Liver (tissue), 9 donors: ENCODE measurements around the gene GRXCR2. TPM values are rescaled to one million over a fixed set of nuclear protein-coding genes. Genes with fewer than 3 reads are reported as not detected.

Experiments used
- DNase-seq: peaks from one replicate; pipeline ENCODE4 v3.0.0-alpha.2; 2017; ENCODE audit warnings: low spot score
- H3K27ac ChIP-seq, 2 donors: one replicate each; pipeline ENCODE4 v1.7.0; 2013; ENCODE audit warnings: inconsistent platforms in 2 of 2, low read length in 2 of 2, control low read depth in 1 of 2, low read depth in 1 of 2, mild to moderate bottlenecking in 1 of 2
- H3K27me3 ChIP-seq, 4 donors: one replicate each; pipeline versions ENCODE4 v1.6.1 to v1.7.0; 2013; ENCODE audit warnings: low read length in 3 of 4, inconsistent platforms in 1 of 4, mild to moderate bottlenecking in 1 of 4, moderate library complexity in 1 of 4; ENCODE audit not compliant: control insufficient read depth in 4 of 4, insufficient read depth in 4 of 4
- H3K36me3 ChIP-seq, 4 donors: one replicate each; pipeline versions ENCODE4 v1.6.1 to v1.7.0; 2013; ENCODE audit warnings: low read length in 3 of 4, mild to moderate bottlenecking in 3 of 4, low read depth in 1 of 4, moderate library complexity in 1 of 4; ENCODE audit not compliant: control insufficient read depth in 4 of 4, insufficient read depth in 3 of 4
- H3K4me1 ChIP-seq, 4 donors: one replicate each; pipeline versions ENCODE4 v1.6.1 to v1.7.0; 2013; ENCODE audit warnings: low read length in 3 of 4, mild to moderate bottlenecking in 3 of 4, moderate library complexity in 1 of 4; ENCODE audit not compliant: control insufficient read depth in 4 of 4, insufficient read depth in 4 of 4
- H3K4me3 ChIP-seq, 3 donors: one replicate each; pipeline versions ENCODE4 v1.6.1 to v1.7.0; 2013; ENCODE audit warnings: low read length in 3 of 3, control low read depth in 1 of 3, low read depth in 1 of 3, mild to moderate bottlenecking in 1 of 3
- H3K9ac ChIP-seq, 2 donors: one replicate each; pipeline ENCODE4 v1.7.0; 2013; ENCODE audit warnings: low read length in 2 of 2, mild to moderate bottlenecking in 2 of 2, moderate library complexity in 2 of 2, control low read depth in 1 of 2, low read depth in 1 of 2
- H3K9me3 ChIP-seq, 4 donors: one replicate each; pipeline versions ENCODE4 v1.6.1 to v1.7.0; 2013; ENCODE audit warnings: low read length in 3 of 4; ENCODE audit not compliant: control insufficient read depth in 4 of 4
- EGR1 ChIP-seq, 2 donors: IDR thresholded peaks; 2 replicates each; pipeline ENCODE4 v1.6.1; 2016 to 2018; ENCODE audit warnings: antibody characterized with exemption in 2 of 2, low read depth in 2 of 2
- FOXA1 ChIP-seq: IDR thresholded peaks from 2 replicates; pipeline ENCODE4 v1.6.1; 2016; ENCODE audit warnings: antibody characterized with exemption
- FOXA2 ChIP-seq: IDR thresholded peaks from 2 replicates; pipeline ENCODE4 v1.6.1; 2016; ENCODE audit warnings: antibody characterized with exemption
- GABPA ChIP-seq, 2 donors: IDR thresholded peaks in 1 of 2; conservative IDR thresholded peaks in 1 of 2; 2 replicates each; pipeline ENCODE4 v1.6.1; 2016; ENCODE audit warnings: antibody characterized with exemption in 2 of 2, mild to moderate bottlenecking in 1 of 2, moderate library complexity in 1 of 2
- HNF4A ChIP-seq, 2 donors: conservative IDR thresholded peaks; 2 replicates each; pipeline ENCODE4 v1.6.1; 2016; ENCODE audit warnings: antibody characterized with exemption in 2 of 2, mild to moderate bottlenecking in 2 of 2
- HNF4G ChIP-seq: IDR thresholded peaks from 2 replicates; pipeline ENCODE4 v1.6.1; 2016; ENCODE audit warnings: antibody characterized with exemption
- JUND ChIP-seq, 2 donors: IDR thresholded peaks; 2 replicates each; pipeline ENCODE4 v1.6.1; 2016; ENCODE audit warnings: antibody characterized with exemption in 2 of 2
- NR2F2 ChIP-seq: IDR thresholded peaks from 2 replicates; pipeline ENCODE4 v1.6.1; 2016; ENCODE audit warnings: antibody characterized with exemption
- RAD21 ChIP-seq, 2 donors: IDR thresholded peaks; 2 replicates each; pipeline ENCODE4 v1.6.1; 2016; ENCODE audit warnings: antibody characterized with exemption in 2 of 2, mild to moderate bottlenecking in 2 of 2
- RXRA ChIP-seq, 2 donors: IDR thresholded peaks; 2 replicates each; pipeline ENCODE4 v1.6.1; 2017 to 2018; ENCODE audit warnings: antibody characterized with exemption in 2 of 2, mild to moderate bottlenecking in 1 of 2
- SP1 ChIP-seq: IDR thresholded peaks from 2 replicates; pipeline ENCODE4 v1.6.1; 2018; ENCODE audit warnings: antibody characterized with exemption, mild to moderate bottlenecking
- TAF1 ChIP-seq: conservative IDR thresholded peaks from 2 replicates; pipeline ENCODE4 v1.6.1; 2016; ENCODE audit warnings: antibody characterized with exemption, mild to moderate bottlenecking
- YY1 ChIP-seq: IDR thresholded peaks from 2 replicates; pipeline ENCODE4 v1.6.1; 2016; ENCODE audit warnings: antibody characterized with exemption, mild to moderate bottlenecking
- WGBS: extraction: QIAGEN DNeasy Blood & Tissue Kit; methylation state at CpG from one replicate; pipeline ENCODE4 v1.1.7; 2013; 5-methylcytosine and 5-hydroxymethylcytosine counted together
- polyA plus RNA-seq, 2 donors: library from polyadenylated mRNA; stranded (reverse) in 1 of 2; unstranded in 1 of 2; fragments of 200-250 nt in 1 of 2; fragments of >200 nt in 1 of 2; fragmentation: Nextera tagmentation in 1 of 2; extraction: Ambion mirVana in 1 of 2; gene quantifications; one replicate each; pipeline versions ENCODE4 v1.2.1 to v1.2.3, GENCODE V29; 2013 to 2015
- total RNA-seq, 2 donors: library from RNA; depleted of rRNA; stranded (reverse); fragments of >200 nt; gene quantifications; one replicate each; pipeline ENCODE4 v1.2.3, GENCODE V29; 2014
- TF ChIP-seq, protein P1 (sequence below): IDR thresholded peaks from 2 replicates; pipeline ENCODE4 v1.6.1; 2016; ENCODE audit warnings: antibody characterized with exemption, mild to moderate bottlenecking
- TF ChIP-seq, protein P2 (sequence below): fragments of 150-350 bp; IDR thresholded peaks from 2 replicates; pipeline ENCODE4 v1.5.1; 2017; ENCODE audit warnings: improper control_type of control experiment, low read depth, low read length; ENCODE audit not compliant: missing input control
- TF ChIP-seq, protein P3 (sequence below): IDR thresholded peaks from 2 replicates; pipeline ENCODE4 v1.6.1; 2016; ENCODE audit warnings: antibody characterized with exemption
- TF ChIP-seq, protein P4 (sequence below): IDR thresholded peaks from 2 replicates; pipeline ENCODE4 v1.6.1; 2016; ENCODE audit warnings: antibody characterized with exemption
- TF ChIP-seq, protein P5 (sequence below): IDR thresholded peaks from 2 replicates; pipeline ENCODE4 v1.6.1; 2016; ENCODE audit warnings: antibody characterized with exemption
- donor health status: healthy.
- donor health status: healthy.
- donor health status: healthy.
- donor health status: healthy.
- donor health status: healthy.

GRXCR2 gene
- total and polyA plus RNA-seq, 4 donors: not detected

DNA sequence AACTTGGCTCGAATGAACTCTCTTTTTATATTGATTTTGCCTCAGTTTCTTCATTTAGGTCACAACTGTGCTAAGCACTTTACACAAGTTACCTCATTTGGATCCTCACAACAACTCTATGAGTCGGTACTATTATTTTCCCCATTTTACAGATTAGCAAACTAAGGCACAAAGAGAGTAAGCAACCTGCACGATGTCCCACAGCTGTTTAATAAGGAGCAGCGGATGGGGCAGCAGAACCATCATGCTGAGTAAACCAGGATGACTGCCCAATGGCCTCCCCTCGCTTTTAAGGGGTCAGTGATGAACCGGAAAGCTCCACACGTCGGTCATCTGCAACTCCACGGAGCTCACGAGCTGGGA lies 38.3 kb downstream of the GRXCR2 start:
- DNase-seq: no peak
- Histone ChIP-seq H3K4me1 (peaks cover 0 to 33% (median 20%) of the 10 kb centered on the region in 4 donors), H3K27ac (no peak overlapping the region), H3K36me3 (no peaks in the 10 kb centered on the region), H3K27me3 (no peaks in the 10 kb centered on the region), H3K4me3 (peak overlapping the region; percentile 66 to 98 (median 95)), H3K9me3 (no peaks in the 10 kb centered on the region), H3K9ac (peak overlapping the region; percentile 61 to 70)
- TF ChIP-seq, protein P1, sequence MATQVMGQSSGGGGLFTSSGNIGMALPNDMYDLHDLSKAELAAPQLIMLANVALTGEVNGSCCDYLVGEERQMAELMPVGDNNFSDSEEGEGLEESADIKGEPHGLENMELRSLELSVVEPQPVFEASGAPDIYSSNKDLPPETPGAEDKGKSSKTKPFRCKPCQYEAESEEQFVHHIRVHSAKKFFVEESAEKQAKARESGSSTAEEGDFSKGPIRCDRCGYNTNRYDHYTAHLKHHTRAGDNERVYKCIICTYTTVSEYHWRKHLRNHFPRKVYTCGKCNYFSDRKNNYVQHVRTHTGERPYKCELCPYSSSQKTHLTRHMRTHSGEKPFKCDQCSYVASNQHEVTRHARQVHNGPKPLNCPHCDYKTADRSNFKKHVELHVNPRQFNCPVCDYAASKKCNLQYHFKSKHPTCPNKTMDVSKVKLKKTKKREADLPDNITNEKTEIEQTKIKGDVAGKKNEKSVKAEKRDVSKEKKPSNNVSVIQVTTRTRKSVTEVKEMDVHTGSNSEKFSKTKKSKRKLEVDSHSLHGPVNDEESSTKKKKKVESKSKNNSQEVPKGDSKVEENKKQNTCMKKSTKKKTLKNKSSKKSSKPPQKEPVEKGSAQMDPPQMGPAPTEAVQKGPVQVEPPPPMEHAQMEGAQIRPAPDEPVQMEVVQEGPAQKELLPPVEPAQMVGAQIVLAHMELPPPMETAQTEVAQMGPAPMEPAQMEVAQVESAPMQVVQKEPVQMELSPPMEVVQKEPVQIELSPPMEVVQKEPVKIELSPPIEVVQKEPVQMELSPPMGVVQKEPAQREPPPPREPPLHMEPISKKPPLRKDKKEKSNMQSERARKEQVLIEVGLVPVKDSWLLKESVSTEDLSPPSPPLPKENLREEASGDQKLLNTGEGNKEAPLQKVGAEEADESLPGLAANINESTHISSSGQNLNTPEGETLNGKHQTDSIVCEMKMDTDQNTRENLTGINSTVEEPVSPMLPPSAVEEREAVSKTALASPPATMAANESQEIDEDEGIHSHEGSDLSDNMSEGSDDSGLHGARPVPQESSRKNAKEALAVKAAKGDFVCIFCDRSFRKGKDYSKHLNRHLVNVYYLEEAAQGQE: no peak
- no peak for TF ChIP-seq FOXA1
- no peak for TF ChIP-seq RAD21 (IDR thresholded peaks at IDR 0.05)
- no peak for TF ChIP-seq SP1
- no peak for TF ChIP-seq EGR1 (IDR thresholded peaks at IDR 0.05; ENCODE audit: low read depth in 2 of 2)
- TF ChIP-seq, protein P2, sequence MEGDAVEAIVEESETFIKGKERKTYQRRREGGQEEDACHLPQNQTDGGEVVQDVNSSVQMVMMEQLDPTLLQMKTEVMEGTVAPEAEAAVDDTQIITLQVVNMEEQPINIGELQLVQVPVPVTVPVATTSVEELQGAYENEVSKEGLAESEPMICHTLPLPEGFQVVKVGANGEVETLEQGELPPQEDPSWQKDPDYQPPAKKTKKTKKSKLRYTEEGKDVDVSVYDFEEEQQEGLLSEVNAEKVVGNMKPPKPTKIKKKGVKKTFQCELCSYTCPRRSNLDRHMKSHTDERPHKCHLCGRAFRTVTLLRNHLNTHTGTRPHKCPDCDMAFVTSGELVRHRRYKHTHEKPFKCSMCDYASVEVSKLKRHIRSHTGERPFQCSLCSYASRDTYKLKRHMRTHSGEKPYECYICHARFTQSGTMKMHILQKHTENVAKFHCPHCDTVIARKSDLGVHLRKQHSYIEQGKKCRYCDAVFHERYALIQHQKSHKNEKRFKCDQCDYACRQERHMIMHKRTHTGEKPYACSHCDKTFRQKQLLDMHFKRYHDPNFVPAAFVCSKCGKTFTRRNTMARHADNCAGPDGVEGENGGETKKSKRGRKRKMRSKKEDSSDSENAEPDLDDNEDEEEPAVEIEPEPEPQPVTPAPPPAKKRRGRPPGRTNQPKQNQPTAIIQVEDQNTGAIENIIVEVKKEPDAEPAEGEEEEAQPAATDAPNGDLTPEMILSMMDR: no peak
- TF ChIP-seq, protein P3, sequence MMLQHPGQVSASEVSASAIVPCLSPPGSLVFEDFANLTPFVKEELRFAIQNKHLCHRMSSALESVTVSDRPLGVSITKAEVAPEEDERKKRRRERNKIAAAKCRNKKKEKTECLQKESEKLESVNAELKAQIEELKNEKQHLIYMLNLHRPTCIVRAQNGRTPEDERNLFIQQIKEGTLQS: no peak
- TF ChIP-seq HNF4G: no peak
- TF ChIP-seq NR2F2: no peak
- no peak for TF ChIP-seq RXRA (IDR thresholded peaks at IDR 0.05)
- TF ChIP-seq, protein P4, sequence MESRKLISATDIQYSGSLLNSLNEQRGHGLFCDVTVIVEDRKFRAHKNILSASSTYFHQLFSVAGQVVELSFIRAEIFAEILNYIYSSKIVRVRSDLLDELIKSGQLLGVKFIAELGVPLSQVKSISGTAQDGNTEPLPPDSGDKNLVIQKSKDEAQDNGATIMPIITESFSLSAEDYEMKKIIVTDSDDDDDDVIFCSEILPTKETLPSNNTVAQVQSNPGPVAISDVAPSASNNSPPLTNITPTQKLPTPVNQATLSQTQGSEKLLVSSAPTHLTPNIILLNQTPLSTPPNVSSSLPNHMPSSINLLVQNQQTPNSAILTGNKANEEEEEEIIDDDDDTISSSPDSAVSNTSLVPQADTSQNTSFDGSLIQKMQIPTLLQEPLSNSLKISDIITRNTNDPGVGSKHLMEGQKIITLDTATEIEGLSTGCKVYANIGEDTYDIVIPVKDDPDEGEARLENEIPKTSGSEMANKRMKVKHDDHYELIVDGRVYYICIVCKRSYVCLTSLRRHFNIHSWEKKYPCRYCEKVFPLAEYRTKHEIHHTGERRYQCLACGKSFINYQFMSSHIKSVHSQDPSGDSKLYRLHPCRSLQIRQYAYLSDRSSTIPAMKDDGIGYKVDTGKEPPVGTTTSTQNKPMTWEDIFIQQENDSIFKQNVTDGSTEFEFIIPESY: no peak
- TF ChIP-seq TAF1: no peak
- TF ChIP-seq, protein P5, sequence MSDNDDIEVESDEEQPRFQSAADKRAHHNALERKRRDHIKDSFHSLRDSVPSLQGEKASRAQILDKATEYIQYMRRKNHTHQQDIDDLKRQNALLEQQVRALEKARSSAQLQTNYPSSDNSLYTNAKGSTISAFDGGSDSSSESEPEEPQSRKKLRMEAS: no peak
- no peak for TF ChIP-seq GABPA (IDR thresholded peaks at IDR 0.05 in 1 of 2, conservative IDR thresholded peaks at IDR 0.05 in 1 of 2)
- no peak for TF ChIP-seq JUND (IDR thresholded peaks at IDR 0.05)
- no peak for TF ChIP-seq HNF4A (conservative IDR thresholded peaks at IDR 0.05)
- TF ChIP-seq YY1: no peak
- no peak for TF ChIP-seq FOXA2
- WGBS: 18% methylated on average over 10 of the region's 10 CpGs
